Stimulated activated CD4-positive, alpha-beta T cell treated with anti-CD3 and anti-CD28 coated beads, Interleukin-1b, Interleukin-23, amount 100 ng/mL, for 1 hour (primary cell): Measurements from ENCODE around the gene UMODL1.

ENCODE experiments used
- DNase-seq, 2 donors: peaks; one replicate each; pipeline ENCODE4 v3.0.0-alpha.2; 2020; ENCODE audit warnings: low read depth in 2 of 2

The UMODL1 gene

GRCh38 chr21:42038826-42039425, 32.2 kb upstream of the UMODL1 start:
- no peak for DNase-seq

GRCh38 chr21:42039470-42039901, 31.6 kb upstream of the UMODL1 start:
- no peak for DNase-seq

- DNase-seq = no peak
Observed at GRCh38 chr21:42039911-42040351, 31.2 kb upstream of the UMODL1 start.

GRCh38 chr21:42040411-42041180, 30.5 kb upstream of the UMODL1 start:
- no peak for DNase-seq

- DNase-seq = no peak
Observed at GRCh38 chr21:42041246-42041645, 29.9 kb upstream of the UMODL1 start.

- DNase-seq = no peak
Observed at GRCh38 chr21:42041711-42042110, 29.4 kb upstream of the UMODL1 start.

- no peak for DNase-seq
Observed at GRCh38 chr21:42042651-42043050, 28.5 kb upstream of the UMODL1 start.

GRCh38 chr21:42043201-42043895, 27.8 kb upstream of the UMODL1 start:
- no peak for DNase-seq

- DNase-seq = no peak
Observed at GRCh38 chr21:42043961-42044360, 27.2 kb upstream of the UMODL1 start.

- DNase-seq = no peak
Observed at GRCh38 chr21:42044871-42045495, 26.1 kb upstream of the UMODL1 start.

- DNase-seq = no peak
Observed at GRCh38 chr21:42047821-42048613, 23.1 kb upstream of the UMODL1 start.

GRCh38 chr21:42048870-42049577, 22.1 kb upstream of the UMODL1 start:
- DNase-seq = no peak

GRCh38 chr21:42049578-42050430, 21.3 kb upstream of the UMODL1 start:
- DNase-seq = no peak

- no peak for DNase-seq
Observed at GRCh38 chr21:42051788-42052187, 19.3 kb upstream of the UMODL1 start.

- no peak for DNase-seq
Observed at GRCh38 chr21:42055425-42055824, 15.7 kb upstream of the UMODL1 start.

GRCh38 chr21:42056468-42056867, 14.6 kb upstream of the UMODL1 start:
- DNase-seq = no peak

- DNase-seq = no peak
Observed at GRCh38 chr21:42056996-42057689, 14.0 kb upstream of the UMODL1 start.

- no peak for DNase-seq
Observed at GRCh38 chr21:42057851-42058437, 13.2 kb upstream of the UMODL1 start.

- no peak for DNase-seq
Observed at GRCh38 chr21:42058631-42059111, 12.4 kb upstream of the UMODL1 start.
